CD4-positive, CD25-positive, alpha-beta regulatory T cell (primary cell): ENCODE data around the gene FYN. TPM values are rescaled to one million over a fixed set of nuclear protein-coding genes. Genes with fewer than 3 reads are reported as not detected.

Experiments
- ATAC-seq, 2 donors: fragments of 150-1000 bp; cut with Tn5 transposase; one replicate each; pipeline ENCODE4 v1.10.0; 2021; ENCODE audit warnings: low read depth in 2 of 2, moderate number of reproducible peaks in 2 of 2, moderate library complexity in 1 of 2
- DNase-seq, 3 donors: peaks; one replicate each; pipeline versions ENCODE4 v3.0.0 to v3.0.0-alpha.2; 2012 to 2022; ENCODE audit warnings: mixed read lengths in 1 of 3
- H3K27ac ChIP-seq: one replicate; pipeline ENCODE4 v1.7.0; 2013; ENCODE audit warnings: mild to moderate bottlenecking, low read length; ENCODE audit not compliant: insufficient read depth, poor library complexity, severe bottlenecking
- H3K27me3 ChIP-seq: one replicate; pipeline ENCODE4 v1.7.0; 2013; ENCODE audit warnings: low read length; ENCODE audit not compliant: control insufficient read depth, insufficient read depth
- H3K36me3 ChIP-seq: one replicate; pipeline ENCODE4 v1.7.0; 2013; ENCODE audit warnings: mild to moderate bottlenecking, low read length, moderate library complexity; ENCODE audit not compliant: control insufficient read depth, insufficient read depth
- H3K4me1 ChIP-seq: 2 replicates; pipeline ENCODE4 v1.7.0; 2013; ENCODE audit warnings: mild to moderate bottlenecking, low read length; ENCODE audit not compliant: insufficient read depth, control insufficient read depth, poor library complexity, severe bottlenecking
- H3K4me3 ChIP-seq: one replicate; pipeline ENCODE4 v1.7.0; 2013; ENCODE audit warnings: low read depth, mild to moderate bottlenecking, low read length, moderate library complexity
- H3K9me3 ChIP-seq, 2 experiments: 1 replicate in 1 of 2; 2 replicates in 1 of 2; pipeline ENCODE4 v1.7.0; 2013; ENCODE audit warnings: low read length in 2 of 2, mild to moderate bottlenecking in 1 of 2, moderate library complexity in 1 of 2; ENCODE audit not compliant: control insufficient read depth in 2 of 2
- H3K27ac Mint-ChIP-seq, 3 donors: one replicate each; pipeline ENCODE4 v1.8.0; 2020 to 2022; ENCODE audit warnings: mild to moderate bottlenecking in 3 of 3, mixed read lengths in 3 of 3, moderate library complexity in 2 of 3
- H3K27me3 Mint-ChIP-seq: one replicate; pipeline ENCODE4 v1.8.0; 2022; ENCODE audit warnings: mild to moderate bottlenecking, mixed read lengths
- H3K36me3 Mint-ChIP-seq: one replicate; pipeline ENCODE4 v1.8.0; 2020; ENCODE audit warnings: mixed read lengths
- H3K4me1 Mint-ChIP-seq, 4 donors: one replicate each; pipeline ENCODE4 v1.8.0; 2020 to 2022; ENCODE audit warnings: mixed read lengths in 4 of 4, mild to moderate bottlenecking in 1 of 4
- H3K4me3 Mint-ChIP-seq, 4 donors: one replicate each; pipeline ENCODE4 v1.8.0; 2020 to 2022; ENCODE audit warnings: mild to moderate bottlenecking in 4 of 4, mixed read lengths in 4 of 4, moderate library complexity in 3 of 4
- H3K9me3 Mint-ChIP-seq, 7 donors: one replicate each; pipeline ENCODE4 v1.8.0; 2020 to 2022; ENCODE audit warnings: mixed read lengths in 7 of 7, mild to moderate bottlenecking in 3 of 7, moderate library complexity in 2 of 7
- polyA plus RNA-seq, 4 donors: library from polyadenylated mRNA; unstranded; fragments of 300-500 nt; fragmentation: Illumina TruSeq; gene quantifications; one replicate each; pipeline ENCODE4 v1.2.3, GENCODE V29; 2021
- total RNA-seq: library from RNA; stranded (reverse); gene quantifications from one replicate; pipeline ENCODE4 v1.2.3, GENCODE V29; 2022

FYN gene
- total and polyA plus RNA-seq, 5 donors from 2014 or later: 267 to 592 (median 295) TPM

DNA sequence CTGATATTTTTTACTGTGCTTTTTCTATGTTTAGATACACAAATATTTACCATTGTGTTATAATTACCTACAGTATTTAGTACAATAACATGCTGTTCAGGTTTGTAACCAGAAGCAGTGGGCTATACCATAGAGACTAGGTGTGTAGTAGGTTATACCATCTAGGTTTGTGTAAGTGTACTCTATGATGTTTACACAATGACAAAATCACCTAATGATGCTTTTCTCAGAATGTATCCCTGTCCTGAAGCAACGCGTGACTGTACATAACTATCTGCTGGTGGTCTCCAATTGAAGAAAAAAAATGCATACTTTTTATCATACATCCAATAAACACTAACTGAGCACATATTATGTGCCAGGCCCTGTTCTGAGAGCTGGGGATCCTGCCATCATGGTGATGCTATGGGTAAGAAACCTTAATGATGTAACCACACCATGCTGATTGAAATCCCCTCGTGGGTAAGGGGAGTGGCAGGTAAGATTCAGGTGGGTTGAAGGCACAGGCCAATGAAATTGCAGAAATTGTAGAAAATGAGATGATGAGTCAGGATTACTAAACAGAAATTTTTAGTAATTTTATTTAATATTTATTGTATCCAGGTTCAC, 76.8 kb downstream of the FYN start:
- Mint-ChIP-seq H3K9me3 (no peaks in the 10 kb centered on the region), H3K36me3 (peaks cover 19% of the 10 kb centered on the region), H3K4me3 (peak overlapping the region in 2 of 4 donors; percentile 12 to 87), H3K4me1 (peaks cover 65 to 92% (median 80%) of the 10 kb centered on the region in 4 donors), H3K27me3 (no peaks in the 10 kb centered on the region), H3K27ac (peak overlapping the region; percentile 49 to 98 (median 78))
- H3K36me3 ChIP-seq: peaks cover 13% of the 10 kb centered on the region
- ATAC-seq (no peak), DNase-seq (no peak)
- peak overlapping the region; percentile 64 for H3K27ac ChIP-seq
- peak overlapping the region; percentile 65 for H3K4me3 ChIP-seq
- peaks cover 71% of the 10 kb centered on the region for H3K4me1 ChIP-seq
- H3K9me3 ChIP-seq: no peaks in the 10 kb centered on the region
- no peaks in the 10 kb centered on the region for H3K27me3 ChIP-seq

DNA sequence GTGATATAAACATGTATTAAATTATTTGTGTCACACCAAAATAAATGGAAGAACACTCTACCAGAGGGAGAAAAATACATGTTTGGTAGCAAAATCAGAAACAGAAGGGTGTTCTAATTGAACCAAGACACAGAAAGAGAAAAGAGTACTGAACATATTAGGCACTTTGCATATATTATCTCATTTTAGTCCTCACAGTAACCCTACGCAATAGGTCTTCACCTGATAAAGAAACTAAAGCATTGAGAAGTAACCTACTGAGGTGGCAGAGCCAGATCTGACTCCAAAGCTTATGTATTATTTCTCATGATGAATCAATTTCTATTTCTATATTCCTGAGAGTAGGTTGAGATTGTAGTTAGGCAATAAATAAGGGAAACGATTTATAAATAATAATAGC, 77.7 kb downstream of the FYN start:
- Mint-ChIP-seq H3K9me3 (no peaks in the 10 kb centered on the region), H3K4me1 (peaks cover 68 to 93% (median 82%) of the 10 kb centered on the region in 4 donors), H3K27ac (peak overlapping the region; percentile 78 to 96 (median 87)), H3K27me3 (no peaks in the 10 kb centered on the region), H3K36me3 (peaks cover 15% of the 10 kb centered on the region), H3K4me3 (peak overlapping the region; percentile 74 to 87 (median 80))
- peak overlapping the region; percentile 64 for H3K27ac ChIP-seq
- no peak for DNase-seq
- no peaks in the 10 kb centered on the region for H3K9me3 ChIP-seq
- peaks cover 76% of the 10 kb centered on the region for H3K4me1 ChIP-seq
- peaks cover 8% of the 10 kb centered on the region for H3K36me3 ChIP-seq
- H3K4me3 ChIP-seq: peak overlapping the region; percentile 65
- ATAC-seq: no peak
- no peaks in the 10 kb centered on the region for H3K27me3 ChIP-seq

DNA sequence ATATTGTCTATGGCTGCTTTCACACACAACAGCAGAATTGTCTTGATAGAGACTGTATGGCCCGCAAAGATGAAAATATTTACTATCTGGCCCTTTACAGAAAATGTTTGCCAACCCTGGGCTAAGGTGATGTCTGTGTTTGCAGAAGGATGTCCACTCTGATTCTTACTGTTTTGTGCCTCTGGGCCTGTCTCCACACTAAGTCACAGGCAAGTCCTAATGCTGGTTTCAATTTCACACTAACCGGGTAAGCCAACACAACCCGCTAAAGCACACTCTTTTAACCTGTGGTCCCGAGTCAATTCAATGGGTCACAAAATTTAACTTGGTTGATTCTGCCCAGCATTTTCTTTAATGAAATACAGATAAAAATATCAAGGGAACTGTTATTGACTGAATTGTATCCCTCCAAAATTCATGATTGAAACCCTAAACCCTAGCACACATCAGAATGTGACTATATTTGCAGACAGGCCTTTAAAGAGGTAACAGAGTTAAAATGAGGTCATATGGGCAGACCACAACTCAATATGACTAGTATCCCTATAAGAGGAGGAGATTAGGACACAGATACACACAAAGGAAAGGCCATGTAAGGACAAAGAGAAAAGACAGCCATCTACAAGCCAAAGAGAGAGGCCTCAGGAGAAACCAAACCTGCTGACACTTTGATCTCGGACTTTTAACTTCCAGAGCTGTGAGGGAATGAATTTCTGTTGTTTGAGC, 78.4 kb downstream of the FYN start:
- H3K36me3 Mint-ChIP-seq: peaks cover 15% of the 10 kb centered on the region
- Histone ChIP-seq H3K4me3 (peak overlapping the region; percentile 65), H3K4me1 (peaks cover 82% of the 10 kb centered on the region), H3K9me3 (no peaks in the 10 kb centered on the region), H3K36me3 (peaks cover 5% of the 10 kb centered on the region), H3K27me3 (no peaks in the 10 kb centered on the region), H3K27ac (peak overlapping the region; percentile 64)
- peak; percentile 48 to 51 for ATAC-seq
- H3K4me1 Mint-ChIP-seq: peaks cover 69 to 89% (median 82%) of the 10 kb centered on the region in 4 donors
- H3K27ac Mint-ChIP-seq: peak overlapping the region; percentile 78 to 96 (median 87)
- peak in 1 of 3 donors; percentile 66 for DNase-seq
- H3K4me3 Mint-ChIP-seq: peak overlapping the region; percentile 74 to 87 (median 80)
- H3K9me3 Mint-ChIP-seq: no peaks in the 10 kb centered on the region
- H3K27me3 Mint-ChIP-seq: no peaks in the 10 kb centered on the region

DNA sequence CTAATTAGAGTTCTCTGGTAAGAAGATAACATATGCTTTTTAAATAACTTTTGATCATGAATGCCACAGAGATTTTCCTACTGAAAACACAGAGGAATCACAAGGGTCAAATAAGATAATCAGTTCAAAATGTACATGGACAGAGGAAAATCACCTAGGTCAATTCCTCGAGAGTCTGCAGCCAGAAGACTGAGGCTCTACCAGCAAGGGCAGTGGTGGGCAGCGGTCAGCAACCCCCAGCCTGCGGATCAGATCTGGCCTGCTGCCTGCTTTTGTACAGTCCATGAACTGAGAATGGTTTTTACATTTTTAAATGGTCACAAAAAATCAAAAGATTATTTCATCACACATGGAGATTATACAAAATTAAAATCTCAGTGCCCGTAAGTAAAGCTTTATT, 79.0 kb downstream of the FYN start:
- peak overlapping the region; percentile 74 to 87 (median 80) for H3K4me3 Mint-ChIP-seq
- H3K27ac Mint-ChIP-seq: peak overlapping the region; percentile 78 to 96 (median 94)
- no peaks in the 10 kb centered on the region for H3K9me3 Mint-ChIP-seq
- H3K9me3 ChIP-seq: no peaks in the 10 kb centered on the region
- peak overlapping the region; percentile 64 for H3K27ac ChIP-seq
- H3K27me3 ChIP-seq: no peaks in the 10 kb centered on the region
- H3K27me3 Mint-ChIP-seq: no peaks in the 10 kb centered on the region
- DNase-seq (no peak), ATAC-seq (no peak)
- peaks cover 15% of the 10 kb centered on the region for H3K36me3 Mint-ChIP-seq
- peaks cover 81% of the 10 kb centered on the region for H3K4me1 ChIP-seq
- H3K36me3 ChIP-seq: peaks cover 3% of the 10 kb centered on the region
- H3K4me3 ChIP-seq: peak overlapping the region; percentile 65
- H3K4me1 Mint-ChIP-seq: peaks cover 65 to 83% (median 79%) of the 10 kb centered on the region in 4 donors

DNA sequence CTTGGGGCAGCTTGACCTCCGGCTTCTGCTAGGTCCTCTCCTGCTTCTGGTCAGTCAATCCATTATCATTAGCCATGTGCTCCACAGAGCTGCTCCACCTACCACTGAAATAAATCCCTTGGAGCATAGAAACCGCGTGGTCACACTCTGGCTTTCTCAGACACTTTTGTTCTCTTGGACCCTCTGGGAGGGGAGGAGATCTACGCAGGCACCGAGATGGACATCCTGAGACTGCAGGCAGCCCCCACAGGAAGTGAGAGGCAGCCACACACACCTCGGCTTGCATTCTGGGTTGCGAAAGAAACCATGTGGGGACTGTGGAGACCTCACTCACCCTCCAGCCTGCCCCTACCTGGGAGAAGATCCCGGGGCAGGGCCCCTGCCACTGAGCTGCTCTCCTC, 79.5 kb downstream of the FYN start:
- Mint-ChIP-seq H3K36me3 (peaks cover 10% of the 10 kb centered on the region), H3K4me3 (peak overlapping the region; percentile 73 to 87 (median 80)), H3K27me3 (no peaks in the 10 kb centered on the region), H3K27ac (peak overlapping the region; percentile 78 to 96 (median 94)), H3K4me1 (peaks cover 59 to 77% (median 73%) of the 10 kb centered on the region in 4 donors), H3K9me3 (no peaks in the 10 kb centered on the region)
- Histone ChIP-seq H3K4me1 (peaks cover 81% of the 10 kb centered on the region), H3K4me3 (peak overlapping the region; percentile 65), H3K9me3 (no peaks in the 10 kb centered on the region), H3K27ac (peak overlapping the region; percentile 64), H3K36me3 (peaks cover 3% of the 10 kb centered on the region), H3K27me3 (no peaks in the 10 kb centered on the region)
- DNase-seq (peak in 1 of 3 donors; percentile 74), ATAC-seq (peak; percentile 71 to 75)

DNA sequence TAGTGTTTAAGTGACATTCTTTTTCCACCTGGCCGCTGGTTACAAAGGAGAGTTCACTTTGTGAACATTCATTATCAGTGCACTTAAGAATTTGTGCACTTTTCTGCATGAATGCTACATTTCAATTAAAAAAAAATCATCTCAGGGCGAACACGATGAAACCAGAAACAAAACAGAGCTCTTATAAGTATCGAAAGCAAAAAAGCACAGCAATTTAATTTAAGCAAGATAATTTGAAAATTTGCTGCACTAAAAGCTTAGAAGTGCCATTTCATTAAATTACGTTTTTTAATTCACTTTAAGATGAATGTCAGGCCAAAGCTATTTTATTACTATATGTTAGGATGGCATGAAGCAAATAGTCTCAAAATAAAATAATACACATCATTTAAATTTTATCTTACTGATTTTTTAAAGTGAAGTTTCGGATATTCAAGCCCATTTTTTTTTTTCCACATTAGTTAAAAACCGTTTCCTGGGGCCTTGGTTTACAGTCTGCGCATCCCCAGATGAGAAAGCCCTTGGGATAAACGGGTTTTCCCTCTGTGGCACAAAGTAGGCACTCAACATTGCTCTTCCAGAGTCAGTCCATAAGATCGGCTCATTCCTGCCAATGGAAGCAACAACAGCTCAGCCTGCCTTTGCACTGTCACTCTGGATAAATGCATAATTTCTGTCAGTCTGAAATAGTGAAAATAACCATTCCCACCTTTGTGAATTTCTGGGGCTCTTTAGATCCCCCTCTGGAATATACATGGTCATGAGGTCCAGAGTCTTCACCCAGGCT, 80.1 kb downstream of the FYN start:
- ATAC-seq (no peak), DNase-seq (no peak)
- no peaks in the 10 kb centered on the region for H3K9me3 Mint-ChIP-seq
- H3K4me1 Mint-ChIP-seq: peaks cover 54 to 72% (median 67%) of the 10 kb centered on the region in 4 donors
- no peaks in the 10 kb centered on the region for H3K27me3 Mint-ChIP-seq
- peaks cover 76% of the 10 kb centered on the region for H3K4me1 ChIP-seq
- peak overlapping the region; percentile 78 to 96 (median 94) for H3K27ac Mint-ChIP-seq
- no peaks in the 10 kb centered on the region for H3K9me3 ChIP-seq
- no peaks in the 10 kb centered on the region for H3K27me3 ChIP-seq
- peak overlapping the region; percentile 64 for H3K27ac ChIP-seq
- peak overlapping the region; percentile 78 to 88 (median 85) for H3K4me3 Mint-ChIP-seq
- peaks cover 9% of the 10 kb centered on the region for H3K36me3 Mint-ChIP-seq
- peaks cover 5% of the 10 kb centered on the region for H3K36me3 ChIP-seq
- peak overlapping the region; percentile 65 for H3K4me3 ChIP-seq

DNA sequence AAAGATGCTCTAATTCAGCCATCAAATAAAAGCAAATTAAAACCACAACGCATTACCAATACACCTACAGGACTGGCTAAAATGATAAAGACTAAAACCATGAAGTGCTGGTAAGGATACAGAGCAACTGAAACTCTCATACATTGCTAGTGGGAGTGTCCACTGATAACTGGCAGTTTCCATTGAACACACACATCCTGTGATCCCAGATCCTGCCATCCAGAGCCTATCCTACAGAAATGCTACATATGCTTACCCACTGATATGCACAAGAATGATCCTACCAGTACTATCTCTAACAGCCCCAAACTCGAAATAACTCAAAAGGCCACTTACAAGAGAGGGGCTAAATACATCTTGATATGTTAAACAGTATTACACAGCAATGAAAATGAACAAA, 81.0 kb downstream of the FYN start:
- H3K4me1 Mint-ChIP-seq: peaks cover 55 to 69% (median 66%) of the 10 kb centered on the region in 4 donors
- H3K4me3 Mint-ChIP-seq: peak overlapping the region; percentile 34 to 87 (median 70)
- Histone ChIP-seq H3K4me3 (peak overlapping the region; percentile 65), H3K27me3 (no peaks in the 10 kb centered on the region), H3K36me3 (peaks cover 8% of the 10 kb centered on the region), H3K4me1 (peaks cover 72% of the 10 kb centered on the region), H3K9me3 (no peaks in the 10 kb centered on the region), H3K27ac (no peak overlapping the region)
- ATAC-seq (no peak), DNase-seq (no peak)
- H3K9me3 Mint-ChIP-seq: no peaks in the 10 kb centered on the region
- H3K27ac Mint-ChIP-seq: peak overlapping the region; percentile 72 to 84 (median 78)
- peaks cover 9% of the 10 kb centered on the region for H3K36me3 Mint-ChIP-seq
- H3K27me3 Mint-ChIP-seq: no peaks in the 10 kb centered on the region
